ENCODE data around the gene BBLN.

Gene BBLN

DNA sequence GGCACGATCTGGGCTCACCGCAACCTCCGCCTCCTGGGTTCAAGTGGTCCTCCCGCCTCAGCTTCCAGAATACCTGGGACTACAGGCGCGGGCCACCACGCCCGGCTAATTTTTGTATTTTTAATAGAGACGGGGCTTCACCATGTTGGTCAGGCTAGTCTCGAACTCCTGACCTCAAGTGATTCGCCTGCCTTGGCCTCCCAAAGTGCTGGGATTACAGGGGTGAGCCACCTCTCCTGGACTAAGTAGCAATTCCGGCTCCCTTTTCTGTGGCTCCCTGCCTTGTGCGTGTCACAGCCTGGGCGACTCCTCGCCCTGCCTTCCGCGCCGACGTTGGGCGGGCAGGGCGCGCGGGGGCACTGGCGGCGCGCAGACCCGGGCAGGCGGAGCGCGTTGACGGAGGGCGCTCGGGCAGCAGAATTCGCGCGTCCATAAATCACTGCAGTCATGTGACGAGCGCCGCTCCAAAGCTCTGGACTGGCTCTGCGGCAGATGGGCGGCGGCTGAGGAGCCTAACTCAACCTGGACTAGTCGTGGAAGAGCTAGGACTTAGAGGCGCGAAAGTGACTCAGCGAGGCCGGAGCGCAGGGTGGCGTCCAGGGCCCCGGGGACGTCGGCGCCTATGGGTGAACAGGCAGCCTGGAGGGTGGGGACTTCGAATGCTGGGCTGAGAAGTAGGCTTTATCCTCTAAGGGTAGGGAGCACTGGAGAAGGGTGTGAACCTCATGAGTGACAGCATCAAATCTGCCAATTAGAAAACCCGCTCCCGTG, 32.7 kb downstream of the BBLN start:
- DNase-seq, result peak; percentile 47

GRCh38 chr9:128193469-128194096, 33.5 kb downstream of the BBLN start:
- no peak for DNase-seq

GRCh38 chr9:128201441-128202369, 41.6 kb downstream of the BBLN start:
- DNase-seq, result no peak

DNA sequence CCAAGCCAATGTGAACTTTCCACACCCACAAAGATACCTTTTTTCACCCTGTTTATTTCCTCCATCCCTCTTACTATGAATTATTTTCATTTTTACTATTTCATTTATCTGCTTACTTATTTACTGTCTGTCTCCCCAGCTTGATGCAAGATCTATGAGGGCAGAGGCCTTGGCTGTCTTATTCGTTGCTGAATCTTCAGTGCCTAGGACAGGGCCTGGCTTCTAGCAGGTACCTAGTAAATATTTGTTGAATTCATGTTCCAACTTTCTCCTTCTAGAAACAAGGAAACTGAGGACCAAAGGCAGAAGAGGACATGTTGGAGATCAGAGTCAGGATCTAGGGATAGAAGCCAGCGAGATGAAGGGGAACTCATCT, 42.6 kb downstream of the BBLN start:
- DNase-seq, result no peak

DNA sequence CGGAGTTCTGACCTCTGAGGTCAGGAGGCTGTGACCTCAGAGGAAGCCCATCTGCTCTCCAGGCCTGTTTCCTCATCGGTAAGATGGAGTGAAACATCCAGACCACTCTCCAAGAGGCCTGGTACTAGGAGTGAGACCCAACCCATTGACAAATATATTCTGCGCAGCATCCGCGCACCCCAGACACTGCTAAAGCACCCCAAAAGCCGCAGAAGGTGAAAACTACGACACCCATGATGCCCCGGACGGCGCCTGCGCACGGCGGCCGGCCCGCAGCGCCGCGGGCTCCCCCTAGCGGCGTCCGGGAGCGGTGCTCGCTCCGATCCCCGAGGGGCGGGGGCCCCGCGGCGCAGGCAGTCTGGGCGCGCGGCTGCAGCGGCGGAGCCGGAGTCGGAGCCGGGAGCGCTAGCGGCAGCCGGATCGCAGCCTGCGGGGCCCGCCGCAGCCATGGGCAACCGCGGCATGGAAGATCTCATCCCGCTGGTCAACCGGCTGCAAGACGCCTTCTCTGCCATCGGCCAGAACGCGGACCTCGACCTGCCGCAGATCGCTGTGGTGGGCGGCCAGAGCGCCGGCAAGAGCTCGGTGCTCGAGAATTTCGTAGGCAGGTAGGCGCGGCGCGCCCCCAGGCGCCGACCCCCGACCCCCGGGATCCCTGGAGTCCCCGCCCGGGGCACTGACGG, 43.1 kb downstream of the BBLN start, which contains the start of gene DNM1:
DNM1 (plus strand) TSS at position 356 of the 683 bp plus-strand sequence; CDS start at position 448, 92 bp downstream.
- peak; percentile 73 for DNase-seq

GRCh38 chr9:128203707-128204551, 43.9 kb downstream of the BBLN start:
- no peak for DNase-seq

DNA sequence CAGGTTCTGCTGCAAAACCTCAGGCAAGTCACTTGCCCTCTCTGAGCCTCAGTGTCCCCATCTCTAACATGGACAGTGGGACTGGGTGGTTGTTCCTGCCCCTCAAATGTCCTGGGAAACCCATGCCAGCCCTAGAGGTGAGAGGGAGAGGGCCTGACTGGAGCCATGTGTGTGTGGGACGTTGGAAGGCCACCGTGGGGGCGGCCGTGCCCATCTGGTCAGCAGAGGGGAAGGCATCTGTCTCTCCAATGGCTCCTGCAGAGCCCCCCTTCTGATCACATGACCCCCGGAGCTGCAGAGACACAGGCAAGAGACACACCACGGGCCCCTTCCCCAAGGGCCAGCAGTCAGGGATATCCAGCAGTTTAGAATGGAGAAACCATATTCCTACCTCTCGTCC, 44.8 kb downstream of the BBLN start:
- DNase-seq, result no peak

DNA sequence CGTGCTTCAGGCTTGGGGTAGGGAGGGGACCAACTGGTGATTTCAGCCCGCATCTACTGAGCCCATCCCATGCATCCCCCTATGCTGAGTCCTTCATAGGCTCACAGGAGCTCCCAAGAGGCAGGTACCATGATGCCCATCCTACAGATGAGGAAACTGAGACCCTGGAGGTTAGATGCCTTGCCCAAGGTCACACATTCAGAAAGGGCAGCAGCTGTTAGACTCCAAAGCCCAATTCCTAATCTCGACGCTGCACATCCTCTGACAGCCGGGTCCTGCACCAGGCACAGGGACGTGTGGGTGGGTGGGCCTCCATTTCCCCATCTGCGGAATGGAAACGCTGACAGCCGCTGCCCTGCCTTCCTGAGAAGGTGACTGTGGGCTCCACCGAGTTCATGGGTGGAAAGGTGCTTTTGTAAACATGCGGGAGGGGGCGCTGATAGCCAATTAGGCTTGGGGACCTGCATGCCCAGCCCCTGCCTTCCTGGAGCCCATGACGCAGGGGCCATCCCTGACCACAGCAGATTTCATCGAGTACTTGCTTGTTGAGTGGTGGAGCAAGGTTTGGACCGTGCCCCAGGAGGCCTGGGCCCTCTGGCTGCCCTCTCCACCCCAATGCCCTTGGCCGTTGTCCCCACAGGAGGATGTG, 45.4 kb downstream of the BBLN start:
- no peak for DNase-seq

DNA sequence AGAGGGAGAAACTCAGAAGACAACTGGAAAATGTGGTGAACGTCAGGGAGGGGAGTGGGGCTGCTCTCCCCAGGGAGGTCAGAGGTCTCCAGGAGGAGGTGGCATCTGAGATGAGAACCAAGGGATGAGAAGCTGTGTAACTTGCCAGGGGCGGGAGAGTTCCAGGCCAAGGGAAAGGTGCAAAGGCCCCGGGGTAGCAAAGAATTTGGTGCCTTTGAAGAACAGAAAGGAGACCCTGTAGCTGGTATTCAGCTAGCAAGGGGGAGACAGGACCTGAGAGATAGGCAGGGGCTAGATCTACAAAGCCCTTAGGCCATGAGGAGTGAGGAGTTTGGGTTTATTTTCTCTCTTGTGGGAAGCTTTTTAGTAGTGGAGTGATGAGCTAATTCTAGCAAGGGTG, 46.4 kb downstream of the BBLN start:
- no peak for DNase-seq

- no peak for DNase-seq
Observed at GRCh38 chr9:128206916-128207910, 47.1 kb downstream of the BBLN start.

DNA sequence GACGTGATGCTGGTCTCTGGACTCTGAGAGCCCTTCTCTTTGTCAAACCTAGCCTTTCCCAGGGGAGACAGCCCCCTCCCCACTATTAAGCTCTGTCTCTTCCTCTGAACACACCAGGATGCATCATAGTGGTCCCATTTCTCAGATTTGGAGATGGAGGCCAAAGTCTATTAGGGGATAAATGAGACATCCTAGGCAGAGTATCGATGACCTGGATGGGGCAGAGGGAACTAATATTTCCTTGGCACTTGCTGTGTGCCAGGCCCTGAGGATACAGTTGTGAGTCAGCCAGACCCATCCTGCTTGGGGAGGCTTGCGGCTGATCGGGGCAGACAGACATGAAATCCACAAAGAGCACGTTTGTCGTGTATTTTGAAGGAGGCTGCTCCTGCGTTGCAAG, 48.3 kb downstream of the BBLN start:
- DNase-seq, result no peak

DNA sequence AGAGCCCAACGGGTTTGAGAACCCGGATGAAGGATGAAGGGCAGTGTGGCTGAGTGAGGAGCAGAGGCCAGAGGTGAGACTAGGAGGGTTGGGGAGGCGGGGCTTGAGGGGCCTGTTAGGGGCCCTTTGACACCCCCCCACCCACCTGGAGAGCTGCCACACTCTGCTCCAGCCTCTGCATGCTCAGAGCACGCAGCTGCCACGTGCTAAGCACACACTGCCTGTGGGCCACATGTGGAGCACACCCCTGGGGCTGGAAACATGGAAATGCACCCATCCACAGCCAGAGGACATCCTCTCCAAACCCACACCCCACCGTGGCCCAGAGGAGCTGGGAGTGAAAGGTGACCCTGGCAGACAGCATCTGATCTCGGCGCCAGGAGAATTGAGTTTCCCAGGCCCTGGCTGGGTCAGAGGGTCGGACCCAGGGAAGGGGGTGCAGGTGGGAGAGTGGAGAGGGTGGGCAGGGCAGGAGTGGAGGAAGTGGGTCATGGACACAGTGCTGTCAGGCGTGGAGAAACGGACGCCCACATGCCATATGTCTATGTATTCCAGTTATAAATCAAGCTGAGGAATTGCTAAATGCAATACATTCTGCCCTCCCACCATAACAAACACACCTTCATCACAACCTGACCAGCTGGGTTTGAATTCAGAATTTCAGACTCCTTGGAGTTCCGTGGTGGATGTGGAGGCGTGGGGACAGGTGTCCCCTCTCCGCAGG, 49.0 kb downstream of the BBLN start:
- DNase-seq, result no peak

DNA sequence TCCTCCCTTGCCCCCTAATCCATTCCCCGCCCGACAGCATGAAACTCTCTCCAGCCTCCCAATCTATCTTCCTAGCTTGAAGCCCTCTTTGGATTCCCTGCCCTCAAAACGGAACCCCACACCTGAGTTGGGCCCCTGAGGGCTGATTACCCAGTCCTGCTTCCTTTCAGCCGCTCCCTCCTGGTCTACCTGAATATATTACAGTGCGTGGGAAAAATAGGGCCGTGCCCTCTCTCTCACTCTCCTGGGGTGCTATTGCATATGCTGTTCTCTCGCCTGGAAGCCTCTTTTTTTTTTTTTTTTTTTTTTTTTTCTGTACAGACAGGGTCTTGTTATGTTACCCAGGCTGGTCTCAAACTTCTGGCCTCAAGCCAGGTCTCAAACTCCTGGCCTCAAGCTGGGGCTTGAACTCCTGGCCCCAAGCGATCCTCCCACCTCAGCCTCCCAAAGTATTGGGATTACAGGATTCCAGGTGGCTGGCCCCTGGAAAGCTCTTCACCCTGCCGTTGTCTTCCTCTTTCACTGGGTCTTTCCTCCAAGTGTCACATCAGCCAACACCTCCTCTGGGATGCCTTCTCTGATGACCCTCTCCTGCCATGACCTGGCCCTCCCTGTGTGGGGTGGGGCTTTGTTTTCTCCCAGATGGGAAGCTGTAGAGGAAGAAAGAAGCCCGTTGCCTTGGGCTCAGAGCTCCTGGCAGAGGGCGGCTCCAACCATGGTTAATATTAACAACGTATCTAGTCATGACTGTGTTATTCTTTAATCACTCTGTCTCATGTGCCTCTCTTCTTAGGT, 51.3 kb downstream of the BBLN start:
- DNase-seq, result no peak

- no peak for DNase-seq
Observed at GRCh38 chr9:128211981-128212281, 51.9 kb downstream of the BBLN start.
